ENCODE results near the gene TIMM17A. TPM values are rescaled to one million over a fixed set of nuclear protein-coding genes. Genes with fewer than 3 reads are reported as not detected.

Gene TIMM17A
- total RNA-seq, 1 experiment from 2014 or later = 157 TPM

DNA sequence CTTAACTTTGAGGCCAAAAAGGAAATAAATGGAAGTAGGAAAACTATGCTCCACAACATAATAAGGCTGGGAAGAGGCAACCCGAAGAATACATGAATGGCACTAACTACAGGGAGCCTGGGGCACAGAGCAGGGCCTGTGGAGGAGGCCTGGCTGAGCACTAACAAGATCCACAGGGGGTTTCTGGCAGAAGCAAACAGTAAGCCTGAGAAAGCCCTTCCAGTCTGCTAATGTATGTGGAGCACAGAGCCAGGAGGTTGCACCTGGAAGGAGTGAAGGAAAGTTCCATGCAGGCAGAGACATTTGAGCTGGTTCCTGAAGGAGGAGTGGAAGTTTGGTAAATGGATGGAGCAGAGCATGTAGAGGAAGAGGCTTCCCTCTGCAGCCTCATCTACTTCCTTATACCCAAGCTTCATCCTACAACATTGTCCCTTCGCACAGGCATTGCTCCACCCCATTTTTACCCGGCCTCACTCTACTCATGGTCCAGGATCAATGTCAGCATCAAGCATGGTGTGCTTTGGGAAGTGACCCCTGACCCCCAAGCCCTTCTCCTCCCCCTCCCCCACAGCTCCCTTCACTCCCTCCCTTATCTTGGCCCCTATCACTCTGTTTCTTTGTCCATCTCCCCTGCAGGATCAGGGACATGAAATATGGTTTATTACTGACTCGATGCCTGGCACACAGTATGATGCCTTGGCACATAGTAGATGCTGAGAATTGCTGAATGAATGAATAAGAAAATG, 43.3 kb upstream of the TIMM17A start:
- Mint-ChIP-seq H3K9me3 (ENCODE audit: unreplicated experiment) (no peaks in the 10 kb centered on the region), H3K4me3 (ENCODE audit: unreplicated experiment) (no peak overlapping the region), H3K4me1 (ENCODE audit: insufficient read depth, unreplicated experiment) (peaks cover 16% of the 10 kb centered on the region), H3K27me3 (ENCODE audit: insufficient read depth, unreplicated experiment) (peaks cover 27% of the 10 kb centered on the region), H3K36me3 (ENCODE audit: insufficient read depth, unreplicated experiment) (no peaks in the 10 kb centered on the region), H3K27ac (ENCODE audit: low read depth, unreplicated experiment) (no peak overlapping the region)
- intact Hi-C loops (cut with micrococcal nuclease) = no loop called here
- TF ChIP-seq, protein P1, sequence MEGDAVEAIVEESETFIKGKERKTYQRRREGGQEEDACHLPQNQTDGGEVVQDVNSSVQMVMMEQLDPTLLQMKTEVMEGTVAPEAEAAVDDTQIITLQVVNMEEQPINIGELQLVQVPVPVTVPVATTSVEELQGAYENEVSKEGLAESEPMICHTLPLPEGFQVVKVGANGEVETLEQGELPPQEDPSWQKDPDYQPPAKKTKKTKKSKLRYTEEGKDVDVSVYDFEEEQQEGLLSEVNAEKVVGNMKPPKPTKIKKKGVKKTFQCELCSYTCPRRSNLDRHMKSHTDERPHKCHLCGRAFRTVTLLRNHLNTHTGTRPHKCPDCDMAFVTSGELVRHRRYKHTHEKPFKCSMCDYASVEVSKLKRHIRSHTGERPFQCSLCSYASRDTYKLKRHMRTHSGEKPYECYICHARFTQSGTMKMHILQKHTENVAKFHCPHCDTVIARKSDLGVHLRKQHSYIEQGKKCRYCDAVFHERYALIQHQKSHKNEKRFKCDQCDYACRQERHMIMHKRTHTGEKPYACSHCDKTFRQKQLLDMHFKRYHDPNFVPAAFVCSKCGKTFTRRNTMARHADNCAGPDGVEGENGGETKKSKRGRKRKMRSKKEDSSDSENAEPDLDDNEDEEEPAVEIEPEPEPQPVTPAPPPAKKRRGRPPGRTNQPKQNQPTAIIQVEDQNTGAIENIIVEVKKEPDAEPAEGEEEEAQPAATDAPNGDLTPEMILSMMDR (IDR thresholded peaks at IDR 0.05; ENCODE audit: unreplicated experiment) = no peak
- ChIA-PET POLR2A (interaction anchor here (1.7 kb wide), 1 partner anchor 43 kb away, joined by 8 read pairs; the partner anchor contains the start of gene TIMM17A), CTCF (interaction anchor here (1.3 to 9.2 kb wide), 4 partner anchors 16 to 61 kb away, joined by 3 to 83 read pairs (median 8); no protein-coding TSS in a partner anchor)
- DNase-seq (ENCODE audit: unreplicated experiment) = no peak
- no TSS peak for BruUV-seq (replicated peaks)

DNA sequence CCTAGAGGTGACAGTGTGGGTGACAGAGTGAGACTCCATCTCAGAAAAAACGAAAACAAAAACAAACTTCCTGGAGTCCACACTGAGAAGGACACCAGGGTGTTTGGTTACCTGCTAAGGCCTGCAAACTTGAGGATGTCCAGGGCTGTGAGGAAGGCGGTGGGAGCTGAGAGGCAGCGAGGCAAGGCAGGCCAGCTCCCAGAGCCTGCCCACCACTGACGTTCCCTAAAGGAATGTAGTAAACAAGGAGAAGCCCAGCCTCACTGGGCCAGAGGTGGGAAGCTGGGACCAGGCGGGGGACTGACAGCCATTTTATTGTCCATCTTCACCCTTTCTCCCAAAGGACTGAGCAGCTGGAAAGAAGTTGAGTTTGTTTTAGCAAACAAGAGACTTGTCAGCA, 42.5 kb upstream of the TIMM17A start:
- TF ChIP-seq, protein P1 (IDR thresholded peaks at IDR 0.05; ENCODE audit: unreplicated experiment) = no peak
- Mint-ChIP-seq H3K4me3 (ENCODE audit: unreplicated experiment) (no peak overlapping the region), H3K27ac (ENCODE audit: low read depth, unreplicated experiment) (no peak overlapping the region), H3K27me3 (ENCODE audit: insufficient read depth, unreplicated experiment) (peaks cover 27% of the 10 kb centered on the region), H3K9me3 (ENCODE audit: unreplicated experiment) (no peaks in the 10 kb centered on the region), H3K36me3 (ENCODE audit: insufficient read depth, unreplicated experiment) (no peaks in the 10 kb centered on the region), H3K4me1 (ENCODE audit: insufficient read depth, unreplicated experiment) (peaks cover 25% of the 10 kb centered on the region)
- intact Hi-C loops (cut with micrococcal nuclease) = no loop called here
- CTCF ChIA-PET = interaction anchor here (0.8 to 9.2 kb wide), 8 partner anchors 14 to 223 kb away, joined by 3 to 83 read pairs (median 4); no protein-coding TSS in a partner anchor
- no TSS peak for BruUV-seq (replicated peaks)
- no peak for DNase-seq (ENCODE audit: unreplicated experiment)
- POLR2A ChIA-PET = interaction anchor here (0.9 to 1.7 kb wide), 4 partner anchors 9 to 42 kb away, joined by 3 to 8 read pairs (median 4); partner anchors contain the start of gene TIMM17A

DNA sequence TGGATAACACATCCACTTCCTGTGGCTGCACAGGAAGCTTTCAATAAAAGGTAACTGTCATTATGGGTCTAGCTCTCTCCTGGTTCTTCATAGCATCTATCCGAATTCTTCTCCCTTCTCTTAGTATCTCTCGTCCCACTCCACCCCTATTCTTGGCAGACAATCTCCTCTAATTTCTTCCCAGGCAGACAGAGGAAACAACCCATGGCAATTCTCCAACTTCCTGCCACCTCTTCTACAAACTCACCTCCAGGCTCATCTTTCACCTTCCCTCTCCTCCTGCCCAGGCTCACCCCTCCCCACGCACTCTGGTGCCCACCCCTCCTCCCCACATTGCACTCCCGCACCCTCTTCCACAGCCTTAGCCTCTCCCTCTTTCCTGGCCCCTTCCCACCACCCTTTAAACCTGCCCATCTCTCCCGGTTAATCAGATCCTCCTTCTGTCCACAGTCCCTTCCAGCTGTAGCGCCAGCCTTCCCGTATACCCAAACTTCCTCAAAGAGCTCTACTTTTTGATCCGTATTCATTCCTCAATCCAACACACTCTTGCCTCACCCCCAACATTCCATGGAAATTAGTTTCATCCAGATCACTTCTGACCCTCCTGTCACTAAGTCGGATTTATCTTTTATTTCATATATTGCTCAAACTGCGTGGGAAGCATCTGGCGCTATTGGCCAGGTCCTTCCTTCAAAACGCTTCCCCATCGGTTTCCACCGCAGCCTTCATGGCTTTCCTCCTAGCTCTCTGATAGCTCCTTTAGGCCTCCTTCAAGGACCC, 40.7 kb upstream of the TIMM17A start:
- TF ChIP-seq, protein P1 (IDR thresholded peaks at IDR 0.05; ENCODE audit: unreplicated experiment) = no peak
- intact Hi-C loops (cut with micrococcal nuclease) = no loop called here
- ChIA-PET CTCF (interaction anchor here (1.2 to 9.2 kb wide), 3 partner anchors 19 to 215 kb away, joined by 3 to 83 read pairs (median 6); no protein-coding TSS in a partner anchor), POLR2A (interaction anchor here (0.6 to 1.5 kb wide), 4 partner anchors 31 to 425 kb away, joined by 3 to 4 read pairs (median 4); no protein-coding TSS in a partner anchor)
- peaks cover 6% of the 10 kb centered on the region for H3K36me3 Mint-ChIP-seq (ENCODE audit: insufficient read depth, unreplicated experiment)
- peak; percentile 52 for DNase-seq (ENCODE audit: unreplicated experiment)
- H3K9me3 Mint-ChIP-seq (ENCODE audit: unreplicated experiment) = no peaks in the 10 kb centered on the region
- peaks cover 34% of the 10 kb centered on the region for H3K4me1 Mint-ChIP-seq (ENCODE audit: insufficient read depth, unreplicated experiment)
- no peak overlapping the region for H3K27ac Mint-ChIP-seq (ENCODE audit: low read depth, unreplicated experiment)
- no TSS peak for BruUV-seq (replicated peaks)
- no peak overlapping the region for H3K4me3 Mint-ChIP-seq (ENCODE audit: unreplicated experiment)
- H3K27me3 Mint-ChIP-seq (ENCODE audit: insufficient read depth, unreplicated experiment) = peaks cover 21% of the 10 kb centered on the region
